ENCODE data around the gene UBASH3B. TPM values are rescaled to one million over a fixed set of nuclear protein-coding genes. Genes with fewer than 3 reads are reported as not detected.

UBASH3B gene
- total RNA-seq, 1 experiment from 2014 or later = 81.9 TPM

DNA sequence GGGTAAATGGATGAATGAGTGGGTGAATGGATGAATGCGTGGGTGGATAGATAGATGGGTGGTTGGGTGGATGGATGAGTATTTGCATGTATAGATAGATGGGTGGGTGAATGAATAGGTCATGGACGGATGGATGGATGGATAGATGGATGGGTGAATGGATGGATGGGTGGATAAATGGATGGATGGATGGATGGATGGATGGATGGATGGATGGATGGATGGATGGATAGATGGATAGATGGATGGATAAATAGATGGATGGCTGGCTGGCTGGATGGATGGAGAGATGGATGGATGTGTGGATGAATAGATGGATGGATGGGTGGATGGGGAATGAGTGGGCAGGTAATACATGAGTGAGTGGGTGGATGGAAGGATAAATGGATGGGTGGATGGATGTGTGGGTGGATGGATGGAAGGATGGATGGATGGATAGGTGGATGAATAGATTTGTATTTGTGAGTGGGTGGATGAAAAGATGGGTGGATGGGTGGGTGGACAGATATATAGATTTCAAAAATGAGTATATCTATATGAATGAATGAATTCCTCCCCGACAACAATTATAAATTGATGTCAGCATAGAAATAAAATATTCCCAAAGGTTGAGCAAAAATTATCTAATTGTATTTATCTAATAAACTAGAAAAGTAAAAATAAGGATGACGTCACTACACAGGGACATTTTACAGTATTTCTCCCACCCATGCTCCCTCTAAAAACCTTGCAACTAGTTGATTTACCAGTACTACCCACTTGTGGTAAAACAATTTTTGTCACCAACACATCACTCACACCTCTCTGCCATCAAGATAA is 182.2 kb downstream of the UBASH3B start:
- BruUV-seq (replicated peaks) = no TSS peak
- Histone ChIP-seq H4K20me1 (ENCODE audit: insufficient read depth) (no peaks in the 10 kb centered on the region), H3F3A (ENCODE audit: insufficient read depth, low read depth) (peaks cover 4% of the 10 kb centered on the region; the same call in 1 of the 2 replicates), H3K27me3 (ENCODE audit: insufficient read depth, low read depth) (no peaks in the 10 kb centered on the region), H3K9me3 (ENCODE audit: insufficient read depth, low read depth) (no peaks in the 10 kb centered on the region), H3K79me2 (ENCODE audit: low read depth) (no peaks in the 10 kb centered on the region), H3K4me1 (replicated peaks; ENCODE audit: insufficient read depth) (peaks cover 10% of the 10 kb centered on the region), H3K9me2 (ENCODE audit: insufficient read depth) (no peaks in the 10 kb centered on the region), H2AFZ (no peak overlapping the region), H3K27ac (no peak overlapping the region), H3K4me3 (no peak overlapping the region), H3K36me3 (ENCODE audit: low read depth) (no peaks in the 10 kb centered on the region), H3K4me2 (no peak overlapping the region)
- no peak for TF ChIP-seq EZH2 (IDR thresholded peaks at IDR 0.05; ENCODE audit: low read depth)
- TF ChIP-seq, protein P1, sequence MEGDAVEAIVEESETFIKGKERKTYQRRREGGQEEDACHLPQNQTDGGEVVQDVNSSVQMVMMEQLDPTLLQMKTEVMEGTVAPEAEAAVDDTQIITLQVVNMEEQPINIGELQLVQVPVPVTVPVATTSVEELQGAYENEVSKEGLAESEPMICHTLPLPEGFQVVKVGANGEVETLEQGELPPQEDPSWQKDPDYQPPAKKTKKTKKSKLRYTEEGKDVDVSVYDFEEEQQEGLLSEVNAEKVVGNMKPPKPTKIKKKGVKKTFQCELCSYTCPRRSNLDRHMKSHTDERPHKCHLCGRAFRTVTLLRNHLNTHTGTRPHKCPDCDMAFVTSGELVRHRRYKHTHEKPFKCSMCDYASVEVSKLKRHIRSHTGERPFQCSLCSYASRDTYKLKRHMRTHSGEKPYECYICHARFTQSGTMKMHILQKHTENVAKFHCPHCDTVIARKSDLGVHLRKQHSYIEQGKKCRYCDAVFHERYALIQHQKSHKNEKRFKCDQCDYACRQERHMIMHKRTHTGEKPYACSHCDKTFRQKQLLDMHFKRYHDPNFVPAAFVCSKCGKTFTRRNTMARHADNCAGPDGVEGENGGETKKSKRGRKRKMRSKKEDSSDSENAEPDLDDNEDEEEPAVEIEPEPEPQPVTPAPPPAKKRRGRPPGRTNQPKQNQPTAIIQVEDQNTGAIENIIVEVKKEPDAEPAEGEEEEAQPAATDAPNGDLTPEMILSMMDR (conservative IDR thresholded peaks at IDR 0.05) = no peak
- POLR2A ChIA-PET (ENCODE audit: unreplicated experiment) = no interaction called here
- intact Hi-C loops (cut with micrococcal nuclease; ENCODE audit: unreplicated experiment) = no loop called here
- CTCF ChIA-PET = no interaction called here
- DNase-seq = no peak

- no TSS peak for BruUV-seq (replicated peaks)
- CTCF ChIA-PET = no interaction called here
Measured at GRCh38 chr11:122843281-122844141, 188.0 kb downstream of the UBASH3B start.

GRCh38 chr11:122847466-122847865 is 191.9 kb downstream of the UBASH3B start:
- Histone ChIP-seq H3K36me3 (ENCODE audit: low read depth) (no peaks in the 10 kb centered on the region), H3K27me3 (ENCODE audit: insufficient read depth, low read depth) (no peaks in the 10 kb centered on the region), H3K9me2 (ENCODE audit: insufficient read depth) (no peaks in the 10 kb centered on the region), H3K4me1 (replicated peaks; ENCODE audit: insufficient read depth) (peaks cover 11% of the 10 kb centered on the region), H3K27ac (no peak overlapping the region), H3K9me3 (ENCODE audit: insufficient read depth, low read depth) (no peaks in the 10 kb centered on the region), H3K79me2 (ENCODE audit: low read depth) (no peaks in the 10 kb centered on the region), H3K4me2 (no peak overlapping the region), H3K4me3 (no peak overlapping the region), H3F3A (ENCODE audit: insufficient read depth, low read depth) (no peaks in the 10 kb centered on the region), H4K20me1 (ENCODE audit: insufficient read depth) (no peaks in the 10 kb centered on the region), H2AFZ (no peak overlapping the region)
- no peak for TF ChIP-seq EZH2 (IDR thresholded peaks at IDR 0.05; ENCODE audit: low read depth)
- TF ChIP-seq, protein P1 (conservative IDR thresholded peaks at IDR 0.05) = no peak
- ChIA-PET CTCF (interaction anchor here (0.8 kb wide), 1 partner anchor 16 kb away, joined by 3 read pairs; no protein-coding TSS in a partner anchor), POLR2A (ENCODE audit: unreplicated experiment) (no interaction called here)
- DNase-seq = no peak
- BruUV-seq (replicated peaks) = no TSS peak
- intact Hi-C loops (cut with micrococcal nuclease; ENCODE audit: unreplicated experiment) = no loop called here

More at GRCh38 chr11:122843281-122844141, 188.0 kb downstream of the UBASH3B start:
- H3K36me3 ChIP-seq (ENCODE audit: low read depth) = no peaks in the 10 kb centered on the region
- H3F3A ChIP-seq (ENCODE audit: insufficient read depth, low read depth) = no peaks in the 10 kb centered on the region
- no peaks in the 10 kb centered on the region for H3K9me2 ChIP-seq (ENCODE audit: insufficient read depth)
- no peaks in the 10 kb centered on the region for H4K20me1 ChIP-seq (ENCODE audit: insufficient read depth)
- H3K4me2 ChIP-seq = no peak overlapping the region
- no peaks in the 10 kb centered on the region for H3K4me1 ChIP-seq (replicated peaks; ENCODE audit: insufficient read depth)
- no peak overlapping the region for H2AFZ ChIP-seq
- H3K79me2 ChIP-seq (ENCODE audit: low read depth) = no peaks in the 10 kb centered on the region
- no peaks in the 10 kb centered on the region for H3K27me3 ChIP-seq (ENCODE audit: insufficient read depth, low read depth)
- H3K4me3 ChIP-seq = no peak overlapping the region
- TF ChIP-seq, protein P1 (conservative IDR thresholded peaks at IDR 0.05) = no peak
- TF ChIP-seq EZH2 (IDR thresholded peaks at IDR 0.05; ENCODE audit: low read depth) = no peak
- POLR2A ChIA-PET (ENCODE audit: unreplicated experiment) = interaction anchor here (0.7 kb wide), 1 partner anchor 63 kb away, joined by 4 read pairs; no protein-coding TSS in a partner anchor
- H3K27ac ChIP-seq = no peak overlapping the region
- intact Hi-C loops (cut with micrococcal nuclease; ENCODE audit: unreplicated experiment) = no loop called here
- no peak for DNase-seq
- no peaks in the 10 kb centered on the region for H3K9me3 ChIP-seq (ENCODE audit: insufficient read depth, low read depth)

Measured in PC-9 (cell line).